OCI-LY3 (cell line): Measurements from ENCODE around the gene WBP1L.
A peak's percentile ranks its signal among the peaks of the same experiment; 100 is the strongest.
"Not testable (repeated sequence)": the region's sequence is repeated elsewhere in the genome, so short reads cannot be mapped to it uniquely, and the experiment has no call there.

Source experiments
- H2AFZ ChIP-seq: fragments of 200-600, 300-600 bp; shearing (Covaris generic); 2 replicates; pipeline ENCODE4 v1.6.0; 2014; ENCODE audit warnings: antibody characterized with exemption, low read depth, low read length
- H3K27ac ChIP-seq: fragments of 200-600, 300-600 bp; sonication (generic); 2 replicates; pipeline ENCODE4 v1.5.1; 2014; ENCODE audit warnings: mild to moderate bottlenecking, low read length, moderate library complexity, mixed read lengths
- H3K27me3 ChIP-seq: fragments of 200-600, 300-600 bp; sonication (generic); 2 replicates; pipeline ENCODE4 v1.6.1; 2014; ENCODE audit warnings: low read depth, low read length, mixed read lengths
- H3K36me3 ChIP-seq: fragments of 200-600, 300-600 bp; sonication (generic); replicated peaks from 2 replicates; pipeline ENCODE3; 2014; ENCODE audit warnings: low read depth, low read length, mixed read lengths
- H3K4me1 ChIP-seq: fragments of 300-600, 200-600 bp; sonication (generic); 2 replicates; pipeline ENCODE4 v1.6.1; 2014; ENCODE audit warnings: low read length, mixed read lengths
- H3K4me2 ChIP-seq: fragments of 200-600, 300-600 bp; sonication (generic); 2 replicates; pipeline ENCODE4 v1.6.1; 2014; ENCODE audit warnings: low read length, mixed read lengths
- H3K4me3 ChIP-seq: fragments of 300-600, 200-600 bp; sonication (generic); 2 replicates; pipeline ENCODE4 v1.5.1; 2014; ENCODE audit warnings: antibody characterized with exemption, mild to moderate bottlenecking, low read length, moderate library complexity
- H3K79me2 ChIP-seq: fragments of 300-600, 200-600 bp; shearing (Covaris generic); 2 replicates; pipeline ENCODE4 v1.6.1; 2014; ENCODE audit warnings: mild to moderate bottlenecking, low read length, mixed read lengths
- H3K9ac ChIP-seq: fragments of 300-600, 200-600 bp; shearing (Covaris generic); 2 replicates; pipeline ENCODE4 v1.6.0; 2014; ENCODE audit warnings: mild to moderate bottlenecking, low read length, moderate library complexity
- H3K9me3 ChIP-seq: fragments of 200-600, 300-600 bp; shearing (Covaris generic); 2 replicates; pipeline ENCODE4 v1.6.1; 2014; ENCODE audit warnings: low read length, mixed read lengths; ENCODE audit not compliant: insufficient read depth
- H4K20me1 ChIP-seq: fragments of 200-600, 300-600 bp; sonication (generic); 2 replicates; pipeline ENCODE4 v1.6.1; 2016; ENCODE audit warnings: low read length, mixed read lengths; ENCODE audit not compliant: insufficient read depth
- CTCF ChIP-seq: fragments of 200-600, 300-600 bp; sonication (generic); IDR thresholded peaks from 2 replicates; pipeline ENCODE4 v1.5.1; 2014; ENCODE audit warnings: antibody characterized with exemption, low read length, low read depth
- EZH2phosphoT487 ChIP-seq: fragments of 200-600 bp; shearing (Covaris generic); IDR thresholded peaks from 2 replicates; pipeline ENCODE4 v1.6.1; 2018; ENCODE audit warnings: antibody characterized with exemption, mixed run types, low read depth

Gene WBP1L

GRCh38 chr10:102713539-102713813 lies 30.3 kb upstream of the WBP1L start:
- peak overlapping the region; percentile 91 for H3K4me3 ChIP-seq
- no peaks in the 10 kb centered on the region for H4K20me1 ChIP-seq
- H3K27ac ChIP-seq: peak overlapping the region; percentile 92
- H3K36me3 ChIP-seq: peaks cover 10% of the 10 kb centered on the region
- TF ChIP-seq CTCF: no peak
- TF ChIP-seq EZH2phosphoT487: no peak
- no peak overlapping the region for H2AFZ ChIP-seq
- peak overlapping the region; percentile 93 for H3K4me2 ChIP-seq
- no peaks in the 10 kb centered on the region for H3K9me3 ChIP-seq
- peak overlapping the region; percentile 73 for H3K9ac ChIP-seq
- peaks cover 81% of the 10 kb centered on the region for H3K79me2 ChIP-seq
- no peaks in the 10 kb centered on the region for H3K27me3 ChIP-seq
- peaks cover 26% of the 10 kb centered on the region for H3K4me1 ChIP-seq

DNA sequence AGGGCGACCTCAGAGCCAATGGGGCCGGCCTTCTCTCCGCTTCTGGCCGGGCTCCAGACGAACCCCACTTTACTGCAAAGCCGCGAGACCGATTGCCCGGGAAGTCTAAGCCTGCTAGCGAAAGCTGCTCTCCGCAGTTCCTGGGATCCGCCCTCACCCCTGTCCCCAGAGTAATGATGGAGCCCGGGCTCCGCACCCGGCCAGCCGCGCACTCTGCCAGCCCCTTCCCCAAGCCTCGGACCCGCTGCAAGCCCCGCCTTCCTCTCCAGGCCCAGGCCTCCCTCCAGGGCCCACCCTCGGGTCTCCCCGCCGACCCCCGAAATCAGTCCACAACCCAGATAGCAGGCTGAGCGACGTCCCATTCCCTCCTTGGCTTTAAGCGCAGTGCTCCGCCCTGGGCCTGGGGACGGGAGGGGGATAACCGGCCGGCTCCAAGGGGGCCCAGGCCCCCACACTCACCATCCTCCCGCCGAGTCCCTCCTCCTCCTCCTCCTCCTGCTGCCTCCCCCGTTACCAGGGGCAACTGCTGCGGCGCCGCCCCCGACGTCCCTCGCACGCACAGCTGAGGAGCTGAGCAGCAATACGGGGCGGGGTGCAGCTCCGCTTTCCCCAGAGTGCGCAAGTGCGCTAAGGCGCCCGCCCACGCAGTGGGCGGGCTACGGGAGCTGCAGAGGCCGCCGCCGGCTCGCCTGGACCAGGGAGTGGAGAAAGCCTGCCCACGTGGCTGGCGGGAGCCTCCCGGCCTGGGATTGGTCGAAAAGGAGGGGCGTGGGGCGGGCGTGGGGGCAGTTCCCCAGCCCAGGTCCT lies 29.7 kb upstream of the WBP1L start, which contains the start of gene ARL3:
Gene ARL3 (minus strand): TSS at position 584 of the 807 bp plus-strand sequence. CDS start 122 bp downstream, at position 462.
- Histone ChIP-seq H3K9ac (peak within 1 kb of the TSS; percentile 93), H3K27me3 (no peaks in the 10 kb centered on the region), H3K36me3 (peaks cover 10% of the 10 kb centered on the region), H3K79me2 (peaks cover 81% of the 10 kb centered on the region), H4K20me1 (no peaks in the 10 kb centered on the region), H3K4me3 (peak within 1 kb of the TSS; percentile 91), H3K9me3 (no peaks in the 10 kb centered on the region), H2AFZ (peak within 1 kb of the TSS; percentile 49; the same call in 1 of the 2 replicates), H3K4me2 (peak within 1 kb of the TSS; percentile 93), H3K27ac (peak within 1 kb of the TSS; percentile 92), H3K4me1 (peaks cover 26% of the 10 kb centered on the region)
- TF ChIP-seq CTCF (no peak), EZH2phosphoT487 (no peak)

DNA sequence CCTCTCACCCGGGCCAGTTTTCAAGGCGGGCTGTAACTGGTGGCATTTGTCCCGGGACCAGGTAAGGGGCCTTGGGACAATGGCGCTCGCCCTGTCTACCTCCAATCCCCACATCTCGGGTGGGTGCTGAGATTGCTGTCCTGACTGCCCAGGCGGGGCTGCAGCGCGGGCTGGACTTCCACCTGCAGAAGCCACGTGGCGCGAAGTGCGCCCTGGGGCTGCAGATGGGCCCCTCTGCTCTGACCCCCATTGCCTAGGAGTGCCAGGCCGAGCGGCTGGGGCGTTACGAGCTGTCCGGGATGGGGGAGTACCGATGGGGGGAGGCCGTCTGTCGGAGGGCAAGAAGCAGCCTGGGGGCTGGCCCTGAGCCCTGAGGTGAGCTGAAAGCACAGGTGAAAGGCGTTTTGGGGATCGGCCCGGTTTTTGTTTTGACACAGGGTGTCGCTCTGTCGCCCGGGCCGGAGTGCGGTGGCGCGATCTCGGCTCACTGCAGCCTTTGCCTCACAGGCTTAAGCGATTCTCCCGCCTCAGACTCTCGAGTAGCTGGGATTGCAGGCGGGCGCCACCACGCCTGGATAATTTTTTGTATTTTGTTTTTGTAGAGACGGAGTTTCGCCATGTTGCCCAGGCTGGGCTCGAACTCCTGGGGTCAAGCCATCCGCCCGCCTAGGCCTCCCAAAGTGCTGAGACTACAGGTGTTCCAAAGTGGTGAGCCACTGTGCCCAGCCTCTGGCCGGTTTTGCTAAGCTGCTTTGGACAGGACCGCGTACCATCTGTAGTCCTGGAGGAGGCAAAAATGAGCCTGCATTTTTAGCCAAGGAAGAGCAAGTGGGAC lies 28.9 kb upstream of the WBP1L start, which contains the start of gene SFXN2:
Gene SFXN2 (plus strand): TSS at position 16 of the 835 bp plus-strand sequence. CDS start 12,001 bp downstream, outside the sequence.
- H3K4me3 ChIP-seq: peak within 1 kb of the TSS; percentile 91
- peak within 1 kb of the TSS; percentile 92 for H3K27ac ChIP-seq
- peaks cover 82% of the 10 kb centered on the region for H3K79me2 ChIP-seq
- no peaks in the 10 kb centered on the region for H4K20me1 ChIP-seq
- H3K9me3 ChIP-seq: no peaks in the 10 kb centered on the region
- peaks cover 10% of the 10 kb centered on the region for H3K36me3 ChIP-seq
- H3K27me3 ChIP-seq: no peaks in the 10 kb centered on the region
- peak within 1 kb of the TSS; percentile 93 for H3K4me2 ChIP-seq
- TF ChIP-seq EZH2phosphoT487 (no peak), CTCF (peak; percentile 23; the same call in 1 of the 2 replicates)
- peak within 1 kb of the TSS; percentile 49; the same call in 1 of the 2 replicates for H2AFZ ChIP-seq
- peaks cover 26% of the 10 kb centered on the region for H3K4me1 ChIP-seq
- H3K9ac ChIP-seq: peak within 1 kb of the TSS; percentile 93

DNA sequence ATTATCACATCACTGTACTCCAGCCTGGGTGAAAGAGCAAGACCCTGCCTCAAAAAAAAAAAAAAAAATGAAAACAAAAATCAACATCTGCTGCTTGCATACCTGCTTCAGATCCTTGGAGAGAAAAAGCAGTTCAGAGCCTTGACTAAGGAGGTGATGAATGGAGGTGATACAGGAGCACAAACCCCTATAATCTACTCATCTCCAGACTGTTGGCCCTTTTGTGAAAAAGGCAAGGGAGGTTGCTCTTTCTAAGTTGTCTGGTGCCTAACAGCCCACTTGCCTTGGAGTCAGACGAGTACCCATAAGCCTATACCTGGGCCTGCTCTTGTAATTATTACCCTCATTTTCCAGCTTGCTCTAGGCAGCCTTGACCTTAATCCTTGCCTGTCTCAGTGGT lies 27.9 kb upstream of the WBP1L start:
- peaks cover 10% of the 10 kb centered on the region for H3K36me3 ChIP-seq
- H3K27ac ChIP-seq: no peak overlapping the region
- no peak overlapping the region for H3K9ac ChIP-seq
- no peaks in the 10 kb centered on the region for H3K9me3 ChIP-seq
- H2AFZ ChIP-seq: no peak overlapping the region
- no peaks in the 10 kb centered on the region for H3K27me3 ChIP-seq
- H4K20me1 ChIP-seq: no peaks in the 10 kb centered on the region
- TF ChIP-seq CTCF (no peak), EZH2phosphoT487 (no peak)
- peaks cover 78% of the 10 kb centered on the region for H3K79me2 ChIP-seq
- peak overlapping the region; percentile 86 for H3K4me3 ChIP-seq
- H3K4me1 ChIP-seq: peaks cover 20% of the 10 kb centered on the region
- H3K4me2 ChIP-seq: peak overlapping the region; percentile 82

GRCh38 chr10:102716900-102717565 lies 26.7 kb upstream of the WBP1L start:
- not testable (repeated sequence) for H3K9me3 ChIP-seq, H3K27me3 ChIP-seq, H2AFZ ChIP-seq, H3K4me3 ChIP-seq, H3K4me2 ChIP-seq, H3K36me3 ChIP-seq, H3K27ac ChIP-seq, H4K20me1 ChIP-seq, H3K9ac ChIP-seq
- peaks cover 14% of the 10 kb centered on the region for H3K4me1 ChIP-seq
- H3K79me2 ChIP-seq: peaks cover 78% of the 10 kb centered on the region
